ENCODE data around the gene NASP.
A peak's percentile ranks its signal among the peaks of the same experiment; 100 is the strongest.

The NASP gene

DNA sequence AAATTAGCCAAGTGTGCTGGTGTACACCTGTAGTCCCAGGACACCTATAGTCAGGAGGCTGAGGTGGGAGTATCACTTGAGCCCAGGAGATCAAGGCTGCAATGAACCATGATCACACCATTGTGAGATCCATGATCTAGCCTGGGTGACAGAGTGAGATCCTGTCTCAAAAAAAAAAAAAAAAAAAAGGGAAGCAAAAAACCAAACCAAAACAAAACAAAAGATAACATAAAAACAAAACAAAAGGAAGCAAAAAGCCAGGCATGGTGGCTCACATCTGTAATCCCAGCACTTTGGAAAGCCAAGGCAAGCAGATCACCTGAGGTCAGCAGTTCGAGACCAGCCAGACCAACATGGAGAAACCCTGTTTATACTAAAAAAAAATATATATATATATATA, 42.6 kb upstream of the NASP start:
- Histone ChIP-seq H3K79me2 (ENCODE audit: insufficient read depth, low read length) (no peaks in the 10 kb centered on the region), H3K4me2 (ENCODE audit: low read depth, low read length, poor library complexity, severe bottlenecking) (no peak overlapping the region), H3K4me1 (ENCODE audit: insufficient read depth, low read length, poor library complexity, severe bottlenecking) (peaks cover 52% of the 10 kb centered on the region), H4K20me1 (ENCODE audit: insufficient read depth, low read length, poor library complexity, severe bottlenecking) (no peaks in the 10 kb centered on the region), H3K9me3 (ENCODE audit: insufficient read depth, low read depth, low read length) (no peaks in the 10 kb centered on the region), H3F3A (ENCODE audit: low read depth) (peaks cover 8% of the 10 kb centered on the region; the same call in 1 of the 2 replicates), H3K9me2 (replicated peaks; ENCODE audit: low read depth, low read length) (no peaks in the 10 kb centered on the region), H3K9ac (ENCODE audit: low read depth, low read length, poor library complexity, severe bottlenecking) (no peak overlapping the region), H2AFZ (ENCODE audit: low read length) (no peak overlapping the region), H3K4me3 (ENCODE audit: low read length, poor library complexity, severe bottlenecking) (no peak overlapping the region), H3K27me3 (ENCODE audit: insufficient read depth, low read length, poor library complexity, severe bottlenecking) (no peaks in the 10 kb centered on the region), H3K36me3 (ENCODE audit: insufficient read depth, low read length) (no peaks in the 10 kb centered on the region)
- TF ChIP-seq, protein P1, sequence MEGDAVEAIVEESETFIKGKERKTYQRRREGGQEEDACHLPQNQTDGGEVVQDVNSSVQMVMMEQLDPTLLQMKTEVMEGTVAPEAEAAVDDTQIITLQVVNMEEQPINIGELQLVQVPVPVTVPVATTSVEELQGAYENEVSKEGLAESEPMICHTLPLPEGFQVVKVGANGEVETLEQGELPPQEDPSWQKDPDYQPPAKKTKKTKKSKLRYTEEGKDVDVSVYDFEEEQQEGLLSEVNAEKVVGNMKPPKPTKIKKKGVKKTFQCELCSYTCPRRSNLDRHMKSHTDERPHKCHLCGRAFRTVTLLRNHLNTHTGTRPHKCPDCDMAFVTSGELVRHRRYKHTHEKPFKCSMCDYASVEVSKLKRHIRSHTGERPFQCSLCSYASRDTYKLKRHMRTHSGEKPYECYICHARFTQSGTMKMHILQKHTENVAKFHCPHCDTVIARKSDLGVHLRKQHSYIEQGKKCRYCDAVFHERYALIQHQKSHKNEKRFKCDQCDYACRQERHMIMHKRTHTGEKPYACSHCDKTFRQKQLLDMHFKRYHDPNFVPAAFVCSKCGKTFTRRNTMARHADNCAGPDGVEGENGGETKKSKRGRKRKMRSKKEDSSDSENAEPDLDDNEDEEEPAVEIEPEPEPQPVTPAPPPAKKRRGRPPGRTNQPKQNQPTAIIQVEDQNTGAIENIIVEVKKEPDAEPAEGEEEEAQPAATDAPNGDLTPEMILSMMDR (conservative IDR thresholded peaks at IDR 0.05; ENCODE audit: low read length) = no peak
- TF ChIP-seq EZH2phosphoT487 (IDR thresholded peaks at IDR 0.05; ENCODE audit: borderline replicate concordance) = no peak

DNA sequence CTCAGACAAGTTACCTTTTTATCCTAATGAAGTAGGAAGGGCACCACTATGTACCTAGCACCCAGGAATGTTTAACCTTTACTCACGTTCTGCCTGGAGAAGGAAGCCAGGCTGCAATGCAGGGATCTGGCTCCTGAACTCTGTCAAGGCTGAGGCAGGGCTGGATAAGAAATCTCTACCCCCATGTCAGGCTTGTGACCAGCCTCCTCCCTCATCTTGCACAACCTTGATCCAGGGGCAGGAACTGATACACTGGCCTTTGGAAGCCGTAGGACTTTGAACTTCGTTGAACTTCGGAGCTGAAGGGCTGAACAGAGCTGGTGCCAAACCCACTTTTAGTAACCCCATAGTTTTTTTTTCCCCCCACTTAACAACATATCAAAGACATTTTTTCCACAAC, 41.2 kb upstream of the NASP start:
- Histone ChIP-seq H3K79me2 (ENCODE audit: insufficient read depth, low read length) (no peaks in the 10 kb centered on the region), H3K9ac (ENCODE audit: low read depth, low read length, poor library complexity, severe bottlenecking) (peak overlapping the region; percentile 37), H4K20me1 (ENCODE audit: insufficient read depth, low read length, poor library complexity, severe bottlenecking) (no peaks in the 10 kb centered on the region), H2AFZ (ENCODE audit: low read length) (no peak overlapping the region), H3K4me1 (ENCODE audit: insufficient read depth, low read length, poor library complexity, severe bottlenecking) (peaks cover 42% of the 10 kb centered on the region), H3K9me2 (replicated peaks; ENCODE audit: low read depth, low read length) (no peaks in the 10 kb centered on the region), H3K4me2 (ENCODE audit: low read depth, low read length, poor library complexity, severe bottlenecking) (peak overlapping the region; percentile 91), H3K27me3 (ENCODE audit: insufficient read depth, low read length, poor library complexity, severe bottlenecking) (no peaks in the 10 kb centered on the region), H3K36me3 (ENCODE audit: insufficient read depth, low read length) (no peaks in the 10 kb centered on the region), H3K9me3 (ENCODE audit: insufficient read depth, low read depth, low read length) (no peaks in the 10 kb centered on the region), H3F3A (ENCODE audit: low read depth) (peaks cover 8% of the 10 kb centered on the region; the same call in 1 of the 2 replicates), H3K4me3 (ENCODE audit: low read length, poor library complexity, severe bottlenecking) (no peak overlapping the region)
- TF ChIP-seq, protein P1 (conservative IDR thresholded peaks at IDR 0.05; ENCODE audit: low read length) = no peak
- no peak for TF ChIP-seq EZH2phosphoT487 (IDR thresholded peaks at IDR 0.05; ENCODE audit: borderline replicate concordance)

DNA sequence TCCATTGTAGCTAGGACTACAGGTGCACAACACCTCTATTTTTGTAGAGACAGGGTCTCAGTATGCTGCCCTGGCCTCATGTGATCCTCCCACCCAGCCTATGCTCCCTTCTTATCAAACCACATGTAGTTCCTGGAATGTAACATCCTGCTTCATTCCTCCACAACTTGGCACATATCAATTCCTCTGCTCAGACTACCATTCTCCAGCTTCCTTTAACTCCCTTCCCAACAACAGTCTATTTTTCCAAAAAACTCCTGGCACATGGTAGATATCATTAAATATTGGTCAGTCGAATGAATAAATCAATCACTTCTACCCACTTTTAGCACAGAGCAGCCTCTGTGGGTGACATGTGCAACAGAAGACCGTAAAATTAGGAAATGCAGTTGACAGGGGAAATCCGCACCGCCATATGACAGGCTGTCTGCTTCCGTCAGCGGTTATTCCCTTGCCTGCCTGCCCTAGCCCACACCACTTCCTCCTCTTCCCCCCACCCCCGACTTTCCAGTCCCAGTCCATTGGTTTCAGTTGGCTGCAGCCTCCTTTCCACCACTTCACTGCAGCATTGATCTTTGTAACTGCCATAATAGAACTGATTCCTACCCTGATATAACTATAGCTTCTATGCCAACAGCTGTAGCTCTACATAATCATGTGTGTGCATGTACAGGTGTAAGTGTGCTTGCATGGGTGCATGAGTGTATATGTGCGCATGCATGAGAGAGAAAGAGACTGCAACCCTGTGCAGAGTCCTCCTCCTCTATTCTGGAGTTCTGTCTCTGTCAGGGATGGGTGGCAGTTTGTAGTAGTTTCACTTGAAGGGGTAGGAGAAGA, 40.0 kb upstream of the NASP start:
- Histone ChIP-seq H3K27me3 (ENCODE audit: insufficient read depth, low read length, poor library complexity, severe bottlenecking) (no peaks in the 10 kb centered on the region), H3K4me3 (ENCODE audit: low read length, poor library complexity, severe bottlenecking) (peak overlapping the region; percentile 61), H3K9me2 (replicated peaks; ENCODE audit: low read depth, low read length) (no peaks in the 10 kb centered on the region), H3K9me3 (ENCODE audit: insufficient read depth, low read depth, low read length) (no peaks in the 10 kb centered on the region), H3K79me2 (ENCODE audit: insufficient read depth, low read length) (no peaks in the 10 kb centered on the region), H3K4me2 (ENCODE audit: low read depth, low read length, poor library complexity, severe bottlenecking) (peak overlapping the region; percentile 91), H3K9ac (ENCODE audit: low read depth, low read length, poor library complexity, severe bottlenecking) (peak overlapping the region; percentile 74), H3F3A (ENCODE audit: low read depth) (peaks cover 8% of the 10 kb centered on the region; the same call in 1 of the 2 replicates), H3K4me1 (ENCODE audit: insufficient read depth, low read length, poor library complexity, severe bottlenecking) (peaks cover 42% of the 10 kb centered on the region), H3K36me3 (ENCODE audit: insufficient read depth, low read length) (no peaks in the 10 kb centered on the region), H4K20me1 (ENCODE audit: insufficient read depth, low read length, poor library complexity, severe bottlenecking) (no peaks in the 10 kb centered on the region), H2AFZ (ENCODE audit: low read length) (no peak overlapping the region)
- TF ChIP-seq, protein P1 (conservative IDR thresholded peaks at IDR 0.05; ENCODE audit: low read length) = no peak
- no peak for TF ChIP-seq EZH2phosphoT487 (IDR thresholded peaks at IDR 0.05; ENCODE audit: borderline replicate concordance)

Data from Loucy (cell line).